ENCODE measurements around the gene FBL.
A peak's percentile ranks its signal among the peaks of the same experiment; 100 is the strongest.
"Not testable (repeated sequence)": the region's sequence is repeated elsewhere in the genome, so short reads cannot be mapped to it uniquely, and the experiment has no call there.

The FBL gene

GRCh38 chr19:39824143-39825092 is 21.8 kb downstream of the FBL start:
- DNase-seq = peak; percentile 97 to 98

- DNase-seq = peak in 1 of 2 experiments; percentile 41
These were observed 22.5 kb downstream of the FBL start for GRCh38 chr19:39823686-39824085.

DNA sequence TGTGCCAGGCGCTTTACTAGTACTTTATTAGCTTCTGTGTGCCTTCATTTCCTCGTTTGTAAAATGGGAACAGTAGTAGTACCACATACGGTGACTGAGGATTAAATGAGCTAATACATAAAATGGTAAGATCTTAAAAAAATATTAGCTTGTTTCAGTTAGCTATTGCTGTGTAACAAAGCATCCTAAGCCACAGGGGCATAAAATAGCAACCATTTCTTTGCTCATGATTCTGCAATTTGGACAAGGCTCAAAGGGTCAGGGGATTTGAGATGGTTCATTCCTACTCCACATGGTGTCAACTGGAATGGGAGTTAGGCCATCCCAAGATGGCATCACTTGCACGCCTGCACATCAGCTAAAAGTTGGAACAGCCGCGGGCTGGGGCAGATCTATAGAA is 25.5 kb downstream of the FBL start:
- DNase-seq = no peak

- DNase-seq = no peak
These were observed 26.4 kb downstream of the FBL start for GRCh38 chr19:39819786-39820185.

DNA sequence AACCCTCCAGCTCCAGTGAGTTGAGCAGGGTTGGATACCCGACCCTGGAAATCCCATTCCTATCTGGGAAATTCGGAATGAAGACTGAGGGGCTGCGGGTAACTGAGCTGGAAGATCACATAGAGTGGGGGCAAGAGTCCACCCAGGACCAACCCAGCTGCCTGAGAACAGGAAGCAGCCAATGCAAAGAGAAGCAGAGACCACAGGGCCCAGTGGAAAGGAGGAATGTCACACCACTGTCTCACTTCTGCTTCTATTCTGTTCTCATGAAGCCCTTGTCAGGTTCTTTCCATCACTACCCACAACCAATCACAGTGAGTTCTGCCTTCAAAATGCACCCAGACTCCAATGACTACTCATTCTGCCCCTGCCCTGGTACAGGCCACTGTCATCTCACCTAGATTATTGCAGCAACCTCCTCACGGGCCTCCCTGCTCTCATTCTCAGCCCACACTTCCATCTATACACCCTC is 27.5 kb downstream of the FBL start:
- no peak for DNase-seq

DNA sequence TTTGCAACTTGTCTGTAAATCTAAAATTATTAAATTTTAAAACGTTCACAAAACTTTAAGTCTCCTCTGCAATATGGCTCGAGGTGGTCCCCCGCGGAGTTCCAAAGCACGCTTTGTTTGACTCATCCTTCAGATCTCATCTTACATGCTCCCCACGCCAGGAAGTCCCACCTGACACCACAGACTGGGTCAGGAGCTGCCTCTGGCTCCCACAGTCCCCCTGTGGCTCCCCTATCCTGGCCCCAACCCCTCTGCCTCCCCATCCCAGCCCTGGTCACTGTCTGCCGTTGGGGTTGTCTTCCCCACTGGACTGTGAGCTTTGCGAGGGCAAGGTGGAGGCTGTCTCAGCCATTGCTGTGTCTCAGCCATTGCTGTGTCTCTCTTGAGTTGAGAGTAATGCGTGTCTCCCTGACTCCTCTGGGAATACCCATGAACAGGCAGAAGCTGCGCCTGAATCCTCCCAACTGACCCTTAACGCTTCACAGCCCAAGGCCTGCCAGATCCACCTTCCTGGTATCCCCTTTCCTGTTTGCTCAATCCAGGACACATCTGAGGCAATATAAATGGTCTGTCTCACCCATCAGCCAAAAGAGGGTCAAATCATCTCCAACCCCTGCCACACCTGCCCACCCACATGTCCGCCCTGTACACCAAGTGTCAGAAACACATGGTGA is 28.2 kb downstream of the FBL start:
- no peak for DNase-seq

DNA sequence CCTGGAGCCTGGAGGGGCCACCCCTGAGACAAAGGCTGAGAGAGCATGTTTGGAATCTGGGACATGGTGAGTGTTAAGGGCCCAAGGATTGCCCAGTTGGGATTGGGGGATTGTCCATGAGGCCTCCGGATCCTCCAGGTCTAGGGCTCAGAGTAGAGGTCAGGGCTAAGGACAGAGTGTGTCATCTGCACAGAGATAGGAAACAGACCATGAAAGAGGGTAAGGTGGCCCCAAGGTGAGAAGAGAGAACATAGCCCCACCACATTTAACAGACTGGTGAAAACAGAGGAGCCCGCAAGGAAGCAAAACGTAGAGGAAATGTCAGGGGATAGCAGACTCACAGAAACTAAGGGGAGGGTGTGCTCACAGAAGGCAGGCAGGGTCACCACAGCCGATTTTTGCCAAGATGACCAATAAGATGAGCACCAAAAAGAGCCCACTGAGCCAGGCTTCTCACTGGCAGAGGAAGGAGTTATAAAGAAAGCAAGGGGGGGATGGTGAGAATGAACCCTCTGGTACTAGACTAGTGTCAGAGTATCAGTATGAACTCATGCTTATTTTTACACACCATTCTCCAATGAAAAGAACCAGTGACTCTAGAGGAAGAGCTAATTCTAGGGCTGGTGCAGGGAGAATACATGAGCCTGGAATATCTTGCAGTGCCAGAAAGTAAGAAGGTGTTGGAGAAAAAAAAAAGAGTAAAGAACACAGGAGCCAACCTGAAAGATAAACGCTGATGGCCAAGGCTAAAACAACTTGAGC is 29.7 kb downstream of the FBL start:
- no peak for DNase-seq

GRCh38 chr19:39814595-39814994 is 31.6 kb downstream of the FBL start:
- DNase-seq = no peak

DNA sequence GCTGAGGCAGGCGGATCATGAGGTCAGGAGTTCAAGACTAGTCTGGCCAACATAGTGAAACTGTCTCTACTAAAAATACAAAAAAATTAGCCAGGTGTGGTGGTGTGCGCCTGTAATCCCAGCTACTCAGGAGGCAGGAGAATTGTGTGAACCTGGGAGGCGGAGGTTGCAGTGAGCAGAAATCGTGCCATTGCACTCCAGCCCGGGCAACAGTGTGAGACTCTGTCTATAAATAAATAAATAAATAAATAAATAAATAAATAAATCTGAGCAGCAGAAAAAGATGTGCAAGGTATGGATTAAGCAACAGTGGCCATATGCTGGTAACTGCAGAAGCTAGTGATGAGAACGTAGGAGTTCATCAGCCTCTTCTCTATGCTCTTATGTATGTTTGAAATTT is 32.1 kb downstream of the FBL start:
- not testable (repeated sequence) for DNase-seq

GRCh38 chr19:39813264-39813993 is 32.8 kb downstream of the FBL start:
- no peak for DNase-seq

- DNase-seq = no peak
These were observed 35.1 kb downstream of the FBL start for GRCh38 chr19:39811064-39811463.

GRCh38 chr19:39810424-39810823 is 35.8 kb downstream of the FBL start:
- no peak for DNase-seq

GRCh38 chr19:39809368-39809767 is 36.8 kb downstream of the FBL start:
- no peak for DNase-seq

- DNase-seq = not testable (repeated sequence)
These were observed 37.5 kb downstream of the FBL start for GRCh38 chr19:39808688-39809087.

- DNase-seq = no peak
These were observed 38.3 kb downstream of the FBL start for GRCh38 chr19:39807846-39808364.

DNA sequence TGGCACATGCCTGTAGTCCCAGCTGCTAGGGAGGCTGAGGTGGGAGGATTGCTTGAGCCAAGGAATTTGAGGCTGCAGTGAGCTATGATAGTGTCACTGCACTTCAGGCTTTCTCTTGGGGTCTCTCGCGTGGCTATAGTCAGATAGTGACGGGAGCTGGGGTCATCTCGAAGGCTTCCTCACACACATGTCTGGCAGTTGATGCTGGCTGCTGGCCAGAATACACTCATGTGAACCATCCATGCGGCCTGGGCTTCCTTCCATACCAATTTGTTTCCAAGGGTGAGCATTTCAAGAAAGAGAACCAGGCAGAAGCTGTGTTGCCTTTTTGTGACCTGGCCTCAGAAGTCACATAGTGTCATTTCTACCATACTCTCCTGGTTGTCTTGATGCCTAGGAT is 41.1 kb downstream of the FBL start:
- no peak for DNase-seq

- no peak for DNase-seq
These were observed 43.2 kb downstream of the FBL start for GRCh38 chr19:39802958-39803357.

GRCh38 chr19:39797083-39797482 is 49.1 kb downstream of the FBL start:
- no peak for DNase-seq

- DNase-seq = no peak
These were observed 50.1 kb downstream of the FBL start for GRCh38 chr19:39796000-39796498.

DNA sequence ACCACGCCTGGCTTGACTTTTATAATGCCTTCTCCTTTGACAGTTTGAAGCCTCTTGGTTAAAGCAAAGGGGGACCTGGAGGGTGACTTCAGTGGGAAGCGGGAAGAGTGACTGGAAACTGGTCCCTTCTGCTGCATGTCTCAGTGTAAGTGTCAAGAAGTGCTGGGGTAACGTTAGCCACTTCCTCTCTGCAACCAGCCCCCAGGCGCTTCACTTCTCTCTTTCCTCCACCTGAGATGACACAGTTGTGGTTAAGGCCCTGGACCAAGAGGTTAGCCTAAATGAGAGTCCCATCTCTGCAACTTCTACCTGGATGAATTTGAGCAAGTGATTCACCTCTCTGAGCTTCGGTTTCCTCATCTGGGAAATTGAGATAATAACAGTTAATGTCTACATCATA is 51.2 kb downstream of the FBL start:
- DNase-seq = no peak

- DNase-seq = peak; percentile 77 to 93
These were observed 53.1 kb downstream of the FBL start for GRCh38 chr19:39792999-39793546.

- DNase-seq = no peak
These were observed 57.9 kb downstream of the FBL start for GRCh38 chr19:39788244-39788643.
